GM23338 (cell line): ENCODE measurements around the gene EMX1. TPM values are rescaled to one million over a fixed set of nuclear protein-coding genes. Genes with fewer than 3 reads are reported as not detected.

ENCODE experiments used
- ATAC-seq: fragments of 200-7000 bp; cut with Tn5 transposase; 3 replicates; pipeline ENCODE4 v1.9.1; 2020
- DNase-seq: peaks from one replicate; pipeline ENCODE4 v3.0.0-alpha.2; 2015; ENCODE audit warnings: low spot score
- H2AFZ ChIP-seq: fragments of 200-600 bp; sonication (generic); 2 replicates; pipeline ENCODE4 v1.8.0; 2016; ENCODE audit warnings: antibody characterized with exemption, mild to moderate bottlenecking, moderate library complexity
- H3F3A ChIP-seq: fragments of 200-600 bp; sonication (generic); replicated peaks from 2 replicates; pipeline ENCODE4 v1.8.0; 2017; ENCODE audit warnings: antibody characterized with exemption, mixed run types, low read depth
- H3K27ac ChIP-seq: fragments of 200-600 bp; sonication (generic); 2 replicates; pipeline ENCODE4 v1.6.1; 2016; ENCODE audit warnings: low read depth
- H3K27me3 ChIP-seq: fragments of 200-600 bp; sonication (generic); 2 replicates; pipeline ENCODE4 v1.8.0; 2016; ENCODE audit warnings: mild to moderate bottlenecking, mixed run types, moderate library complexity; ENCODE audit not compliant: insufficient read depth
- H3K36me3 ChIP-seq: fragments of 200-600 bp; sonication (generic); 2 replicates; pipeline ENCODE4 v1.8.0; 2016; ENCODE audit warnings: mild to moderate bottlenecking; ENCODE audit not compliant: insufficient read depth
- H3K4me1 ChIP-seq: fragments of 200-600 bp; sonication (generic); 2 replicates; pipeline ENCODE4 v1.8.0; 2016; ENCODE audit warnings: mild to moderate bottlenecking, moderate library complexity; ENCODE audit not compliant: insufficient read depth
- H3K4me2 ChIP-seq: fragments of 200-600 bp; sonication (generic); 2 replicates; pipeline ENCODE4 v1.7.1; 2017; ENCODE audit warnings: mixed run types
- H3K4me3 ChIP-seq: fragments of 200-600 bp; sonication (generic); 2 replicates; pipeline ENCODE4 v1.6.1; 2016; ENCODE audit warnings: mixed run types
- H3K79me2 ChIP-seq: fragments of 200-600 bp; sonication (generic); replicated peaks from 2 replicates; pipeline ENCODE4 v1.8.0; 2017; ENCODE audit warnings: mild to moderate bottlenecking; ENCODE audit not compliant: insufficient read depth
- H3K9me2 ChIP-seq: fragments of 200-600 bp; sonication (generic); 2 replicates; pipeline ENCODE4 v1.8.0; 2017; ENCODE audit not compliant: insufficient read depth
- H4K20me1 ChIP-seq: fragments of 200-600 bp; sonication (generic); replicated peaks from 2 replicates; pipeline ENCODE4 v1.8.0; 2017; ENCODE audit warnings: mild to moderate bottlenecking; ENCODE audit not compliant: insufficient read depth
- H3K27ac Mint-ChIP-seq: 2 replicates; pipeline ENCODE4 v1.8.0; 2020; ENCODE audit warnings: inconsistent platforms, mild to moderate bottlenecking, moderate library complexity, mixed read lengths
- H3K27me3 Mint-ChIP-seq: 3 replicates; pipeline ENCODE4 v1.8.0; 2022; ENCODE audit warnings: low read depth, mild to moderate bottlenecking, moderate library complexity, mixed read lengths, inconsistent platforms; ENCODE audit not compliant: insufficient read depth, poor library complexity
- H3K36me3 Mint-ChIP-seq: 3 replicates; pipeline ENCODE4 v1.8.0; 2021; ENCODE audit warnings: low read depth, mild to moderate bottlenecking, inconsistent platforms, moderate library complexity, mixed read lengths
- H3K4me1 Mint-ChIP-seq: 3 replicates; pipeline ENCODE4 v1.8.0; 2020; ENCODE audit warnings: mild to moderate bottlenecking, inconsistent platforms, mixed read lengths
- H3K4me3 Mint-ChIP-seq: 3 replicates; pipeline ENCODE4 v1.8.0; 2021; ENCODE audit warnings: moderate library complexity, mild to moderate bottlenecking, inconsistent platforms, mixed read lengths
- H3K9me3 Mint-ChIP-seq: 3 replicates; pipeline ENCODE4 v1.8.0; 2020; ENCODE audit warnings: moderate library complexity, mild to moderate bottlenecking, inconsistent platforms, mixed read lengths
- EZH2 ChIP-seq: fragments of 200-600 bp; sonication (generic); IDR thresholded peaks from one replicate; pipeline ENCODE4 v1.8.0; 2017; ENCODE audit warnings: antibody characterized with exemption, mild to moderate bottlenecking, low read depth; ENCODE audit not compliant: unreplicated experiment
- EZH2phosphoT487 ChIP-seq: fragments of 200-600 bp; sonication (generic); IDR thresholded peaks from one replicate; pipeline ENCODE4 v1.8.1; 2018; ENCODE audit warnings: antibody characterized with exemption; ENCODE audit not compliant: unreplicated experiment
- JUNB ChIP-seq: IDR thresholded peaks from one replicate; pipeline ENCODE4 v1.6.1; 2016; ENCODE audit warnings: antibody characterized with exemption; ENCODE audit not compliant: unreplicated experiment
- ZNF114 ChIP-seq: fragments of 250-450 bp; sonication (Bioruptor Pico); IDR thresholded peaks from 2 replicates; pipeline ENCODE4 v1.5.0; 2020; ENCODE audit warnings: mild to moderate bottlenecking, moderate library complexity
- polyA plus RNA-seq: library from polyadenylated mRNA; unstranded; fragments of >200 nt; fragmentation: Nextera tagmentation; extraction: Ambion mirVana; gene quantifications from 2 replicates; pipeline ENCODE4 v1.2.1, GENCODE V29; 2016
- total RNA-seq: library from RNA; depleted of rRNA; stranded (reverse); fragments of >200 nt; shearing (Covaris generic); gene quantifications from 2 replicates; pipeline ENCODE4 v1.2.3, GENCODE V29; 2014
- TF ChIP-seq, protein P1 (sequence below): IDR thresholded peaks from one replicate; pipeline ENCODE4 v1.6.1; 2018; ENCODE audit warnings: antibody characterized with exemption; ENCODE audit not compliant: unreplicated experiment
- TF ChIP-seq, protein P2 (sequence below), 2 experiments: fragments of 200-600 bp in 1 of 2; sonication (generic) in 1 of 2; conservative IDR thresholded peaks; 2 replicates each; pipeline versions ENCODE4 v1.5.1 to v1.6.1; 2016 to 2017; ENCODE audit warnings: antibody characterized with exemption in 2 of 2, low read depth in 2 of 2, mild to moderate bottlenecking in 2 of 2, moderate library complexity in 1 of 2

The EMX1 gene
- total and polyA plus RNA-seq, 2 experiments from 2014 or later = 3.9 to 7.9 TPM

DNA sequence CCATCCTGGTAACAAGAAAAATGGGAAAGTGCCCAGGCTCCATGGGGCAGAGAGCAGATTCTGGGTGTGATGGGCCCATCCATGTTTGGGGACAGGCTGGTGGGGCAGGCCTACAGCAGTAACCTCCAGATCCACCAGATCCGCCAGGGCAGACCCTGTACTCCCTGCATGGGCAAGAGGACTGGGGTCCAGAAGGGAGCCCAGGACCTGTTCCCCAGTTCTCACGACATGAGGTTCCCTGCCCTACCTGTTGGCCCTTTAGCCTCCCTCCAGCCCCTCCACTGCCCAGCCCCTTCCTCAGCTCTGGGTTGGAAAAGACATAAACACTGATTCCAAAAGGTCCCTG, 38.7 kb downstream of the EMX1 start:
- no peak overlapping the region for H3K27ac Mint-ChIP-seq

DNA sequence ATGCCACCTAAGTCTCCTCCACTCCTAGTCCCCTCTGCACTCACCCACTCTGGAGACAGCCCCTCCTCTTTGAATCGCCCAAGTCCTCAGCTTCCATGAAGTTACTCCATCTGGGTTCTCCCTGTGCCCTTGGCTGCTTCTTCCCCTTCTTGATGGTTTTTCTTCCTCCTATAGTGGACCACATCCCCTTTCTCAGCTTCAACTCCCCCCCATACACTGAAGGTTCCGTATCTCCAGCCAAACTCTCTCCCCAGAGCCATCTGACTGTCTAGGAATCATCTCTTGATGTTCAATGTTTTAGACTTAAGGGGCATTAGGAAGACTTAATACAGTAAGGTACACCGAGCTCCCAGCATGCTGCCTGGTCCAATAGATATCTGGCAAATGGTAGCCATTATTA, 39.6 kb downstream of the EMX1 start:
- Histone ChIP-seq H3F3A (peaks cover 10% of the 10 kb centered on the region), H4K20me1 (no peaks in the 10 kb centered on the region), H3K36me3 (no peaks in the 10 kb centered on the region; the same call in 1 of the 2 replicates), H3K27me3 (no peaks in the 10 kb centered on the region), H3K4me2 (no peak overlapping the region), H2AFZ (no peak overlapping the region), H3K79me2 (no peaks in the 10 kb centered on the region), H3K4me1 (peaks cover 15% of the 10 kb centered on the region), H3K27ac (no peak overlapping the region), H3K9me2 (0 out of 2 replicates have a peak, but pooled peaks cover 3% of the 10 kb centered on the region), H3K4me3 (no peak overlapping the region)
- H3K4me1 Mint-ChIP-seq = peaks cover 42% of the 10 kb centered on the region
- DNase-seq (no peak), ATAC-seq (no peak)
- TF ChIP-seq EZH2 (no peak), ZNF114 (CRISPR knock-in tag) (no peak), JUNB (no peak)
- TF ChIP-seq, protein P1, sequence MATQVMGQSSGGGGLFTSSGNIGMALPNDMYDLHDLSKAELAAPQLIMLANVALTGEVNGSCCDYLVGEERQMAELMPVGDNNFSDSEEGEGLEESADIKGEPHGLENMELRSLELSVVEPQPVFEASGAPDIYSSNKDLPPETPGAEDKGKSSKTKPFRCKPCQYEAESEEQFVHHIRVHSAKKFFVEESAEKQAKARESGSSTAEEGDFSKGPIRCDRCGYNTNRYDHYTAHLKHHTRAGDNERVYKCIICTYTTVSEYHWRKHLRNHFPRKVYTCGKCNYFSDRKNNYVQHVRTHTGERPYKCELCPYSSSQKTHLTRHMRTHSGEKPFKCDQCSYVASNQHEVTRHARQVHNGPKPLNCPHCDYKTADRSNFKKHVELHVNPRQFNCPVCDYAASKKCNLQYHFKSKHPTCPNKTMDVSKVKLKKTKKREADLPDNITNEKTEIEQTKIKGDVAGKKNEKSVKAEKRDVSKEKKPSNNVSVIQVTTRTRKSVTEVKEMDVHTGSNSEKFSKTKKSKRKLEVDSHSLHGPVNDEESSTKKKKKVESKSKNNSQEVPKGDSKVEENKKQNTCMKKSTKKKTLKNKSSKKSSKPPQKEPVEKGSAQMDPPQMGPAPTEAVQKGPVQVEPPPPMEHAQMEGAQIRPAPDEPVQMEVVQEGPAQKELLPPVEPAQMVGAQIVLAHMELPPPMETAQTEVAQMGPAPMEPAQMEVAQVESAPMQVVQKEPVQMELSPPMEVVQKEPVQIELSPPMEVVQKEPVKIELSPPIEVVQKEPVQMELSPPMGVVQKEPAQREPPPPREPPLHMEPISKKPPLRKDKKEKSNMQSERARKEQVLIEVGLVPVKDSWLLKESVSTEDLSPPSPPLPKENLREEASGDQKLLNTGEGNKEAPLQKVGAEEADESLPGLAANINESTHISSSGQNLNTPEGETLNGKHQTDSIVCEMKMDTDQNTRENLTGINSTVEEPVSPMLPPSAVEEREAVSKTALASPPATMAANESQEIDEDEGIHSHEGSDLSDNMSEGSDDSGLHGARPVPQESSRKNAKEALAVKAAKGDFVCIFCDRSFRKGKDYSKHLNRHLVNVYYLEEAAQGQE = no peak
- TF ChIP-seq, protein P2, sequence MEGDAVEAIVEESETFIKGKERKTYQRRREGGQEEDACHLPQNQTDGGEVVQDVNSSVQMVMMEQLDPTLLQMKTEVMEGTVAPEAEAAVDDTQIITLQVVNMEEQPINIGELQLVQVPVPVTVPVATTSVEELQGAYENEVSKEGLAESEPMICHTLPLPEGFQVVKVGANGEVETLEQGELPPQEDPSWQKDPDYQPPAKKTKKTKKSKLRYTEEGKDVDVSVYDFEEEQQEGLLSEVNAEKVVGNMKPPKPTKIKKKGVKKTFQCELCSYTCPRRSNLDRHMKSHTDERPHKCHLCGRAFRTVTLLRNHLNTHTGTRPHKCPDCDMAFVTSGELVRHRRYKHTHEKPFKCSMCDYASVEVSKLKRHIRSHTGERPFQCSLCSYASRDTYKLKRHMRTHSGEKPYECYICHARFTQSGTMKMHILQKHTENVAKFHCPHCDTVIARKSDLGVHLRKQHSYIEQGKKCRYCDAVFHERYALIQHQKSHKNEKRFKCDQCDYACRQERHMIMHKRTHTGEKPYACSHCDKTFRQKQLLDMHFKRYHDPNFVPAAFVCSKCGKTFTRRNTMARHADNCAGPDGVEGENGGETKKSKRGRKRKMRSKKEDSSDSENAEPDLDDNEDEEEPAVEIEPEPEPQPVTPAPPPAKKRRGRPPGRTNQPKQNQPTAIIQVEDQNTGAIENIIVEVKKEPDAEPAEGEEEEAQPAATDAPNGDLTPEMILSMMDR (conservative IDR thresholded peaks at IDR 0.05; ENCODE audit: low read depth in 2 of 2) = no peak
- H3K36me3 Mint-ChIP-seq = peaks cover 14% of the 10 kb centered on the region
- no peak overlapping the region for H3K27ac Mint-ChIP-seq
- no peaks in the 10 kb centered on the region for H3K9me3 Mint-ChIP-seq
- no peak overlapping the region; the same call in 2 of the 3 replicates for H3K4me3 Mint-ChIP-seq
- peaks cover 42% of the 10 kb centered on the region for H3K27me3 Mint-ChIP-seq

More for the DNA sequence above, 38.7 kb downstream of the EMX1 start:
- DNase-seq = no peak
- Mint-ChIP-seq H3K27me3 (peaks cover 47% of the 10 kb centered on the region), H3K4me1 (peaks cover 45% of the 10 kb centered on the region), H3K9me3 (no peaks in the 10 kb centered on the region), H3K36me3 (peaks cover 14% of the 10 kb centered on the region), H3K4me3 (no peak overlapping the region)
- Histone ChIP-seq H3K4me1 (peaks cover 16% of the 10 kb centered on the region), H3K4me3 (no peak overlapping the region), H3F3A (peaks cover 13% of the 10 kb centered on the region), H3K27me3 (no peaks in the 10 kb centered on the region), H3K4me2 (no peak overlapping the region), H3K27ac (no peak overlapping the region), H3K36me3 (no peaks in the 10 kb centered on the region; the same call in 1 of the 2 replicates), H4K20me1 (no peaks in the 10 kb centered on the region), H3K9me2 (0 out of 2 replicates have a peak, but pooled peaks cover 3% of the 10 kb centered on the region), H3K79me2 (no peaks in the 10 kb centered on the region), H2AFZ (no peak overlapping the region)
- ATAC-seq = no peak
- no peak for TF ChIP-seq EZH2phosphoT487
